Pancreas (tissue), 10 donors: ENCODE measurements around the gene DLGAP1. TPM values are rescaled to one million over a fixed set of nuclear protein-coding genes. Genes with fewer than 3 reads are reported as not detected.

Experiments
- ATAC-seq, 4 donors: fragments of 200-7000 bp; cut with Tn5 transposase; one replicate each; pipeline versions ENCODE4 v1.8.0 to v1.9.1; 2020; ENCODE audit warnings: mild to moderate bottlenecking in 4 of 4, moderate library complexity in 4 of 4
- DNase-seq, 6 donors: peaks; one replicate each; pipeline ENCODE4 v3.0.0-alpha.2; 2020
- FAIRE-seq: peaks from 2 replicates; lab custom pipeline; 2012; peaks lifted over from hg19 to GRCh38; lab: Jason Lieb, UNC
- H3K27ac ChIP-seq, 4 donors: fragments of 200-600 bp; sonication (generic); 1 replicate in 3 of 4; 2 replicates in 1 of 4; pipeline versions ENCODE4 v1.5.0 to v1.8.0; 2020
- H3K27me3 ChIP-seq, 4 donors: fragments of 200-600 bp; one replicate each; pipeline ENCODE4 v1.8.0; 2021
- H3K36me3 ChIP-seq, 3 donors: fragments of 200-600 bp; sonication (generic) in 1 of 3; one replicate each; pipeline versions ENCODE4 v1.5.0 to v1.8.0; 2020 to 2021
- H3K4me1 ChIP-seq, 3 donors: fragments of 200-600 bp; one replicate each; pipeline ENCODE4 v1.8.0; 2021
- H3K4me3 ChIP-seq, 4 donors: fragments of 200-600 bp; sonication (generic) in 2 of 4; one replicate each; pipeline versions ENCODE4 v1.5.0 to v1.8.0; 2020 to 2021
- H3K9me3 ChIP-seq, 4 donors: fragments of 200-600 bp; one replicate each; pipeline ENCODE4 v1.8.0; 2021
- WGBS, 2 donors: extraction: QIAGEN DNeasy Blood & Tissue Kit; methylation state at CpG; one replicate each; pipeline ENCODE4 v1.1.7; 2013; 5-methylcytosine and 5-hydroxymethylcytosine counted together
- intact Hi-C, 3 donors: fragments of 100-400 bp; cut with DNase I; formaldehyde crosslinking; loops; one replicate each; pipeline versions ENCODE4 v1.11.1 to v1.14.2; 2022
- polyA plus RNA-seq, 2 donors: library from polyadenylated mRNA; stranded (reverse); fragments of 200-250 nt; gene quantifications; one replicate each; pipeline ENCODE4 v1.2.3, GENCODE V29; 2013
- total RNA-seq, 6 donors: library from RNA; stranded (reverse); fragmentation: NEBNext Ultra II Directional in 4 of 6; extraction: Animal tissue kit (Norgen Biotek cat#: 25700) in 4 of 6; gene quantifications; one replicate each; pipeline versions ENCODE4 v1.2.1 to v1.2.4, GENCODE V29; 2021 to 2023
- TF ChIP-seq, protein P1 (sequence below), 4 donors: fragments of 200-600 bp; sonication (generic) in 3 of 4; IDR thresholded peaks; one replicate each; pipeline versions ENCODE4 v1.5.0 to v1.8.0; 2021; ENCODE audit warnings: antibody characterized with exemption in 4 of 4
- donor health status: healthy with polysubstance abuse.
- donor health status: DM: no; HTN: no; CAD: no; lungs with moderate emphysema.
- donor health status: DM: no; HTN: no; CAD: no.
- donor health status: control.
- donor health status: control.
- donor health status: Bipolar disorder and iron deficiency.
- donor health status: DM: yes; HTN: yes; CAD: no.
- donor health status: DM: no; HTN: no; CAD: no.
- donor health status: DM: no; HTN: no; CAD: no.
- donor health status: DM: yes; HTN: yes; CAD: no.

The DLGAP1 gene
- total and polyA plus RNA-seq, 8 donors, result 0.12 to 0.62 (median 0.30) TPM; not detected in 2

DNA sequence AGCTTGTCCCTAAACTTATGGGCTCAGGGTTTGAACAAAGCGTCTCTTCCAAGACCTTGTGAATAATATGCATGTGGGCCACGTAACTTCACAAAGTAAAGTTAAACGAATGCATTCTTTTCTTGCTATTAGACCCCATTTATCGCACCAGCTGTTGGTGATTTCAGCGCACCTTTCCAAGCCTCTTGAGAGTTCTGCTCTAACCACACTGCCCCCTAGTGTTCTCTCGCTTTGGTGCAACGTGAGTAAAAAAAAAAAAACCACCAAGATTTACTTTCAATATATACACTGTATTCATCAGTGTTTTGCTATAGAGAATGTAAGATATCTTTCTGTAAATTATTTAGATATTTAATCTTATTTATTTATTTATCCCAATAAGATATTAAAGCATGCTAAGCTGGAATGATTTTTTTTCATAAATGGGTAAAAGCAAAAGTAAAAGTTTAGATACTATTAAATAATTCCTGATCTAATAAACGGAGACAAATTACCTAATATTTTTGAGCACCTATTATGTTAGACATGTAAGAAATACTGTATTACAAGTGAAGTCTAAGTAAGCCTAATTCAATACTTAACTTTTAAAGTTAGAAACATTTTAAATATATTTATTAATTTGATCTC is 459.5 kb downstream of the DLGAP1 start:
- ATAC-seq (peak; percentile 60 to 92 (median 80)), FAIRE-seq (peak; percentile 96), DNase-seq (peak in 4 of 6 donors; percentile 29 to 61 (median 48))
- H3K27ac ChIP-seq, result no peak overlapping the region
- WGBS, 2 donors, result 8 to 9% methylated on average over 8 of the region's 8 CpGs
- no peaks in the 10 kb centered on the region for H3K9me3 ChIP-seq
- peaks cover 0 to 6% (median 0%) of the 10 kb centered on the region in 4 donors for H3K27me3 ChIP-seq
- TF ChIP-seq, protein P1, sequence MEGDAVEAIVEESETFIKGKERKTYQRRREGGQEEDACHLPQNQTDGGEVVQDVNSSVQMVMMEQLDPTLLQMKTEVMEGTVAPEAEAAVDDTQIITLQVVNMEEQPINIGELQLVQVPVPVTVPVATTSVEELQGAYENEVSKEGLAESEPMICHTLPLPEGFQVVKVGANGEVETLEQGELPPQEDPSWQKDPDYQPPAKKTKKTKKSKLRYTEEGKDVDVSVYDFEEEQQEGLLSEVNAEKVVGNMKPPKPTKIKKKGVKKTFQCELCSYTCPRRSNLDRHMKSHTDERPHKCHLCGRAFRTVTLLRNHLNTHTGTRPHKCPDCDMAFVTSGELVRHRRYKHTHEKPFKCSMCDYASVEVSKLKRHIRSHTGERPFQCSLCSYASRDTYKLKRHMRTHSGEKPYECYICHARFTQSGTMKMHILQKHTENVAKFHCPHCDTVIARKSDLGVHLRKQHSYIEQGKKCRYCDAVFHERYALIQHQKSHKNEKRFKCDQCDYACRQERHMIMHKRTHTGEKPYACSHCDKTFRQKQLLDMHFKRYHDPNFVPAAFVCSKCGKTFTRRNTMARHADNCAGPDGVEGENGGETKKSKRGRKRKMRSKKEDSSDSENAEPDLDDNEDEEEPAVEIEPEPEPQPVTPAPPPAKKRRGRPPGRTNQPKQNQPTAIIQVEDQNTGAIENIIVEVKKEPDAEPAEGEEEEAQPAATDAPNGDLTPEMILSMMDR (IDR thresholded peaks at IDR 0.05), result peak; percentile 76 to 88 (median 82)
- no peak overlapping the region for H3K4me3 ChIP-seq
- intact Hi-C loops, result loop anchor here in 1 of 3 donors (10.0 kb wide), 1 partner anchor 291 kb away; no protein-coding TSS in a partner anchor
- H3K4me1 ChIP-seq, result peaks cover 0 to 3% (median 0%) of the 10 kb centered on the region in 3 donors
- no peaks in the 10 kb centered on the region for H3K36me3 ChIP-seq

DNA sequence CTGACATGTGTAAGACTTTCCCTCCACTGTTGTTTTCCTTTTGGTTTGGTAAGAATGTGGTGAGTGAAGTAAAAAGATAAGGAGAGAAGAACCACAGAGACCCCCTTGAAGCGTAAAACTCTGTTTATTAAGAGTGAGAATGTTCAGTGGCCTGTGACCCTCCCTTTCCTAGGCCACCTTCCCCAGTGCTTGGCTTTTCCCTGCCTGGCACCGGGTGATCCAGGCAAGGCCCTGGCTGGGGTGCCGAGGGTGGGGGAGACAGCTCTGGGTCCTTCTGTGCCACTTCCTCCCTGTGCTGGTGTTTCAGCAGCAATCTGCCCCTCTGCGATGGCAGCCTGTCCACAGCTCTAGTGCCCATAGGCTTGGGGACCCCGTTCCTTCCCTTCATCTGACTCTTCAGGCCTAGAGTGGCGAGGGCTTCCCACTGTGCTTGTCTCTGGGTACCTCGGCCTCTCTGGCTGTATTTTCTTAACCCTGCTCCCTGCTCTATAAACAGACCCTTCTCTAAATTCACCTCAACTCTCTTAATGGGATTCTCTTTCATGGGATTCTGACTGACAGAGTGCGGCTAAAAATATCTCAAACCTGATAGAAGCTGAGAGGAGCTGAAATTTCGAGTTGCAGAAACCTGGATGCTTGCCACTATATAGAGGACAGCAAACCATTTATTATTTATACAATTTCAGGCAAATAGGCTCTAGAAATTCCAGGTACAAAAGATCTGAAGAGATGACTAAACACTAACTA is 461.0 kb downstream of the DLGAP1 start:
- H3K4me1 ChIP-seq, result peaks cover 0 to 2% (median 0%) of the 10 kb centered on the region in 3 donors
- no peaks in the 10 kb centered on the region for H3K36me3 ChIP-seq
- no peaks in the 10 kb centered on the region for H3K9me3 ChIP-seq
- FAIRE-seq (no peak), DNase-seq (no peak), ATAC-seq (no peak)
- no peak overlapping the region for H3K4me3 ChIP-seq
- no peak overlapping the region for H3K27ac ChIP-seq
- intact Hi-C loops, result loop anchor here in 1 of 3 donors (10.0 kb wide), 1 partner anchor 289 kb away; no protein-coding TSS in a partner anchor
- TF ChIP-seq, protein P1 (IDR thresholded peaks at IDR 0.05), result no peak
- peaks cover 0 to 6% (median 0%) of the 10 kb centered on the region in 4 donors for H3K27me3 ChIP-seq
- 86 to 87% methylated on average over 9 of the region's 9 CpGs for WGBS, 2 donors

DNA sequence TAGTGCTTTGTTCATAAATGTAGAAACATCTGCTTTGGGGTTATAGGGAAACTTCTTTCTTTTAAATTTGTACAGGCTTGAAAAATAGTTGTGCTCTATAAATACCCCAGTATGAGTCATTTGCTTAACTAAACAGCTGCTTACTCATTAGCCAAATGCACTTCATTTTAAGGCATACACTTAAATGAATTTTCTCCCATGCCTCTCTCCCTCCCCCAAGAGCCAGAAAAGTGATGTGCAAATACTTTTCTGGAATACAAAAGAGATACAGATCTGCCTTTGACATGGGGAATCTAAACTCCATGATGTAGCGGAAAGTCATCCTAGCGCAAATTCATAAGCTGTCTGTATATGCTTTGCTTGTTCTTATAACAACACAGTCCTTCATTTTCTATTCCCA is 469.4 kb downstream of the DLGAP1 start:
- no peaks in the 10 kb centered on the region for H3K27me3 ChIP-seq
- H3K9me3 ChIP-seq, result no peaks in the 10 kb centered on the region
- ATAC-seq (peak in 1 of 4 donors; percentile 34), FAIRE-seq (no peak), DNase-seq (no peak)
- TF ChIP-seq, protein P1 (IDR thresholded peaks at IDR 0.05), result no peak
- intact Hi-C loops, result no loop called here
- no peak overlapping the region for H3K4me3 ChIP-seq
- 97 to 98% methylated on average over 2 of the region's 2 CpGs for WGBS, 2 donors
- H3K27ac ChIP-seq, result no peak overlapping the region
- no peaks in the 10 kb centered on the region for H3K4me1 ChIP-seq
- H3K36me3 ChIP-seq, result no peaks in the 10 kb centered on the region

DNA sequence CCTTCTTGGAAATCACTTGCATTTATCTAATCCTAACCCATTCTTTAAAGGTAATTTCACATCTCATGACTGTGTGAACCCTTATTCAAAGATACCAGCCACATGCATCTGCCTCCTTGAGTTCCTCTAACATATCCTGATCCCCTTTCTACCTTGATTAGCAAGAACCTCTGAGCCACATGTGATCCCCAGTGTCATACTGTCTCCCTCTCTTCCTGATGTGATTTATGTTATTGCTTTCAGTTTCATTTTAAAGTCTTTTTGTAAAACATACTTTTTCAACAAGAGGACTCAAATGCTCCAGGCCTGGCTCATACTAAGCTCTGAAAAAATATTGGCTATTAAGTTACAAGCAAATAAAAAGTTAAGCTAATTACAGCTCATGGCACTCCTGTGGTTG is 470.1 kb downstream of the DLGAP1 start:
- TF ChIP-seq, protein P1 (IDR thresholded peaks at IDR 0.05), result no peak
- ATAC-seq, result peak in 1 of 4 donors; percentile 55
- no peak for DNase-seq
- intact Hi-C loops, result no loop called here
- H3K4me1 ChIP-seq, result no peaks in the 10 kb centered on the region
- H3K9me3 ChIP-seq, result no peaks in the 10 kb centered on the region
- H3K27me3 ChIP-seq, result no peaks in the 10 kb centered on the region
- no peak for FAIRE-seq
- no peaks in the 10 kb centered on the region for H3K36me3 ChIP-seq
- H3K4me3 ChIP-seq, result no peak overlapping the region
- H3K27ac ChIP-seq, result no peak overlapping the region
